Measurements from ENCODE around the gene ADCY9. TPM values are rescaled to one million over a fixed set of nuclear protein-coding genes. Genes with fewer than 3 reads are reported as not detected.
"Not testable (repeated sequence)": the region's sequence is repeated elsewhere in the genome, so short reads cannot be mapped to it uniquely, and the experiment has no call there.

ADCY9 gene
- total RNA-seq, 1 experiment from 2014 or later = 19.9 TPM

DNA sequence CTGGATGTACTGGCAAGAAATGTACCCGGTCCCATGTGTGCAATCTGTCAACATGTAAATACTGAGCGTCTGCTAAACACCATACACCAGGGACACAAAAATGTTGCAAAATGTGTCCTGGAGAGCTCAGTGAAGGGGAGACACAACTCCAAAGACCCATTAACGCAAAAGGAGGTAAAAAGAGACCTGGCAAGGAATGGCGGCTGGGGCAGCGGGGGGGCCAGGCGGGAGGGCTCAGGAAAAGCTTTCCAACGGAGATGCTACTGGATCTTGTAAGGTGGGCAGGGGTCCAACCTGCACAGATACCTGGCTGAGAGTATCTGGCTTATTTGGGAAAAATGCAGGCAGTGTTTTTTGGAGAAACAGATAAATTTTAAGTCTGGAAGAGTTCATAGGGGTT, 40.7 kb downstream of the ADCY9 start:
- H3K9me3 ChIP-seq (replicated peaks) = no peaks in the 10 kb centered on the region
- DNase-seq = no peak
- H3K27ac ChIP-seq = no peak overlapping the region
- H3K36me3 ChIP-seq = peaks cover 2% of the 10 kb centered on the region; the same call in 1 of the 2 replicates
- no peak overlapping the region for H3K4me3 ChIP-seq
- H3K27me3 ChIP-seq = no peaks in the 10 kb centered on the region
- H3K4me1 ChIP-seq = no peaks in the 10 kb centered on the region

DNA sequence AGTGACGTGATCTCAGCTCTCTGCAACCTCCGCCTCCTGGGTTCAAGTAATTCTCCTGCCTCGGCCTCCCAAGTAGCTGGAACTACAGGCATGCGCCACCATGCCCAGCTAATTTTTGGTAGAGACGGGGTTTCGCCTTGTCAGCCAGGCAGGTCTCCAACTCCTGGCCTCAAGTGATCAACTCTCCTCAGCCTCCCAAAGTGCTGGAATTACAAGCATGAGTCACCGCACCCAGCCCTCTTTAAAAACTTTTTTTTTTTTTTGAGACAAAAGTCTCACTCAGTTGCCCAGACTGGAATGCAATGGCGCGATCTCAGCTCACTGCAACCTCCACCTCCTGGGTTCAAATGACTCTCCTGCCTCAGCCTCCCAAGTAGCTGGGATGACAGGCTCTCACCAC, 43.1 kb downstream of the ADCY9 start:
- not testable (repeated sequence) for H3K27ac ChIP-seq, DNase-seq

DNA sequence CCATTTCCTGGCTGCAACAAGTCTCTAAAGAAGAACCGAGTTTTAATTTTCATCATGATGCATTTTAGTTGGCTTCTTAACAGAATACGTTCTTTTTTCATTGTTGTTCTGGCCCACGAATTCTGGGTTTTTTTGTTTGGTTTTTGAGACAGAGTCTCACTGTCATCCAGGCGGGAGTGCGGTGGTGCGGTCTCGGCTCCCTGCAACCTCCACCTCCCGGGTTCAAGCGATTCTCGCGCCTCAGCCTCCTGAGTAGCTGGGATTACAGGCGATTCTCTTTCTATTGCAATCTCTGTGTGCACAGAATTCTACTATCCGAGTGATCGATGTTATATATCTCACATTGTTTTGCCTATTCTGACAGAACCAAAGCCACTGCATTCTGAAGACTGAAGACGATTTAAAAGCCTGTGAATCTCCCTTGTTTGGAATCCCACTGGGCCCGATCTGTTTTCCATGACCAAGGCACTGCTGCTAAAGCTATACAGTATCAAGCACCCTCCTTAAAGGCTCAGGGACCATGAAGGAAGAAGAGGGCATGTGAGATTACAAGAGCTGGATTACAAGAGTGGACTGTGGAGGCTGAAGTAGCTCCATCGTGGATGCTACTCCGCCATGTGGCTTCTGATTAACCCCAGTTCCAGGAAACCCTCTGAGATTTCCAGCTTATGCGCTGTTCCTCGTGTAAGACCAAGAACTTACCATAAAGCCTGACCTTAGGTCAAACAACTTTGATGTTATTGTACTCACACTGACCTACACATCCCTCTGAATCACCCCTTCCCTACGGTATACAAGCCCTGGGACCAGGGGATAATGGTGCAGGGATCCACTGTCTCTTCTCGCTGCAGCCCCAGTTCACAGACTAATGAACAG, 44.3 kb downstream of the ADCY9 start:
- Histone ChIP-seq H3K9me3 (replicated peaks) (no peaks in the 10 kb centered on the region), H3K27me3 (no peaks in the 10 kb centered on the region), H3K4me3 (no peak overlapping the region), H3K27ac (no peak overlapping the region), H3K4me1 (no peaks in the 10 kb centered on the region), H3K36me3 (no peaks in the 10 kb centered on the region; the same call in 1 of the 2 replicates)
- DNase-seq = no peak

More for the DNA sequence above, 43.1 kb downstream of the ADCY9 start:
- H3K36me3 ChIP-seq; H3K9me3 ChIP-seq (replicated peaks); H3K27me3 ChIP-seq; H3K4me3 ChIP-seq; H3K4me1 ChIP-seq: not testable (repeated sequence)

DNA sequence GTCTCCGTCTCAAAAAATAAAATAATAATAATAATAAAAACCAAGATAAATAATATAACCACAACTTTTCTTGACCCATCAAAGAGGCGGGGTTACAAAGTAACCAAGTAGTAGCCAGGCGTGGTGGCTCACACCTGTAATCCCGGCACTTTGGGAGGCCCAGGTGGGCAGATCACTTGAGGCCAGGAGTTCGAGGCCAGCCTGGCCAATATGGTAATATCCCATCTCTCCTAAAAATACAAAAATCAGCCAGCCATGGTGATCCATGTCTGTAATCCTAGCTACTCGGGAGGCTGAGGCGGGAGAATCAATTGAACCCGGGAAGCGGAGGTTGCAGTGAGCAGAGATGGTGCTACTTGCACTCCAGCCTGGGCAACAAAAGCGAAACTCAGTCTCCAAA, 45.3 kb downstream of the ADCY9 start:
- H3K27ac ChIP-seq = no peak overlapping the region
- H3K4me3 ChIP-seq = no peak overlapping the region
- H3K9me3 ChIP-seq (replicated peaks) = no peaks in the 10 kb centered on the region
- H3K4me1 ChIP-seq = no peaks in the 10 kb centered on the region
- no peak for DNase-seq
- H3K36me3 ChIP-seq = no peaks in the 10 kb centered on the region; the same call in 1 of the 2 replicates
- H3K27me3 ChIP-seq = no peaks in the 10 kb centered on the region

DNA sequence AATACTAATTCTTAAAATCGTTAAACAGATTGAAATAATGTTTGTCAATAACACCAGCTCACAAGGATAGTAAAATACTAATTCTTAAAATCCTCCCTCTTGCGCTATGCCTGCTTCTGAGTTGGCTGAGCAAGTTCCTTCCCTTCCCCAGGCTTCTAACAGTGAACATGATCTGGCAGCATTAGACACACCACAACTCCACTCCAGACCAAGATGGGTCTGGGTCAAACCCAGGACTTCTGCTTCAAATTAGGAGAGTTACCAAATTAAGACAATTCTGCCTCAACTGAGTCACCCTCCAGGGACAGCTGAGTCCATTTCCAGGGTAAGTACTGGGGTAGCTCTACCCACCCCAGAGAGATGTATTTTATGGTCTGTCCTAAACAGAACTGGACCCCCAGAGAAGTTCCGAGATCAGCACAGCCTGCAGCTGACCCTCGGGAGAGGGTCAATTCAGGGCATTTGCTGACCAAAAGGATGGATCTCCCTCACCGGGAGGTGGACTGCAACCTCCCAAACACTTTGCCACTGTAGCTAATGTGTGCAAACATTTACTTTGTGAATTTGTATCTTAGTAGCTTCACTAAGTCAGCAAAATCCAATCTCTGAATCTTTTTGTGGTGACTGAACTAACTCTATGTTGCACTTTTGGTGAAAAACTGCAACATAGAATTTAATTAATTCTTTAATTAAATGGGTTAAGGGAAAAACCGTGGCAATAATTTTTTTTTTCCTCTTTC, 48.8 kb downstream of the ADCY9 start:
- Histone ChIP-seq H3K4me3 (no peak overlapping the region), H3K27ac (no peak overlapping the region), H3K36me3 (no peaks in the 10 kb centered on the region; the same call in 1 of the 2 replicates), H3K27me3 (no peaks in the 10 kb centered on the region), H3K4me1 (no peaks in the 10 kb centered on the region), H3K9me3 (replicated peaks) (no peaks in the 10 kb centered on the region; the same call in 1 of the 2 replicates)
- DNase-seq = no peak

DNA sequence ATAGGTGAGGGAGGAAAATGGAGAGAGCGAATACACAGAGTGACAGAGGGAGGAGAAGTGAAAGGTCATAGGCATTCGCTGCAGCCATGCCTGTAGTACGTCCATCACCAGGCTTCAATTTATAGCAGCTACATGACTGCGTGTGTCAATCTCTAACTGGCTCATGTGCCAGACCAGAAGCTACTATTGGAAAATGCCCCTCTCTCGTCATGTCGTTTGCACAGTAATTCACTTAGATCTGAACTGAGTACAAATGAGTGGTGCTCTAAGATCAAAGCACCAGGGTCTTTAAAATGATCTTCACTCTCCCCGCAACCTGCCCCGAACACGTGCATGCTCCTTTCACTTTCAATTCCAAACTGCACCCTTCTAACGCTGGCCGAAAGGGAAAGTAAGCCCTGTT, 51.3 kb downstream of the ADCY9 start:
- DNase-seq = no peak
- no peaks in the 10 kb centered on the region for H3K36me3 ChIP-seq
- H3K4me3 ChIP-seq = no peak overlapping the region
- H3K9me3 ChIP-seq (replicated peaks) = peaks cover 12% of the 10 kb centered on the region
- no peaks in the 10 kb centered on the region for H3K27me3 ChIP-seq
- H3K4me1 ChIP-seq = no peaks in the 10 kb centered on the region
- H3K27ac ChIP-seq = no peak overlapping the region

DNA sequence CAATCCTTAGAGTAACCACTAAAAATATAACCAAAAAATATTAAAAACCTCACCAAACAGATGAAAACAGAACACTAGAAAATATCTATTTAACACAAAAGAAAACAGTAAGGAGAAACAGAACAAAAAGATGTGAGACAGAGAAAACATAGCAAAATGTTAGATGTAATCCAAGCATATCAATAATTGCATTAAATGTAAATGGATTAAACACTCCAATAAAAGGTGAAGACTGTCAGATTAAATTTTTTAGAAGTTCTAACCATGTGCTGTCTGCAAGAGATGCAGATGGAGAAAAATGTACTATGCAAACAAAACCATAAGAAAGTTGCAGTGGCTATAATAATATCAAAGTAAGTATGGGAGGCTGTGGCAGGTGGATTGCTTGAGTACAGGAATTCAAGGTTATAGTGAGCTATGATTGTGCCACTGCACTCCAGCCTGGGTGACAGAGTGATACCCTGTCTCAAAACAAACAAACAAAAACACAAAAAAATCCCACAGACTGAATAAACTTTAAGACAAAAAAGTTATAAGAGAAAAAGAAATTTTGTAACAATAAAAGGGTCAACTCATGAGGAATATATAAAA, 53.9 kb downstream of the ADCY9 start:
- H3K36me3 ChIP-seq = no peaks in the 10 kb centered on the region
- no peaks in the 10 kb centered on the region for H3K27me3 ChIP-seq
- H3K4me3 ChIP-seq = no peak overlapping the region
- no peaks in the 10 kb centered on the region for H3K4me1 ChIP-seq
- no peak overlapping the region for H3K27ac ChIP-seq
- peaks cover 12% of the 10 kb centered on the region for H3K9me3 ChIP-seq (replicated peaks)
- DNase-seq = no peak

DNA sequence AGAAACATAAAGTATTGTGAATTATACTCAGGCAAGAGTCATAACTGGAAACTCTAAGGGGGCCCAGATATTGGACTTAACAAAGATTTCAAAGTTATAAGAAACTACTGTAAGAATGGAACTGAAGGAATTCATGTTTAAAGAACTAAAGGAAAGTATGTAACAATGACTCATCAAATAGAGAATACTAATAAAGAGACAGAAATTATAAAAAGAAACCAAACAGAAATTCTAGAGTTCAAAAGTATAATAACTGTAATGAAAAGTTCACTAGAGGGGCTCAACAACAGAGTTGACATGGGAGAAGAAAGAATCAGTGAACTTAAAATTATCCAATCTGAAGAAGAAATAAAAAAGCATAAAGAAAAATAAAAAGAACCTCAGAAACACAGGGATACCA, 55.4 kb downstream of the ADCY9 start:
- Histone ChIP-seq H3K4me1 (no peaks in the 10 kb centered on the region), H3K4me3 (no peak overlapping the region), H3K27me3 (no peaks in the 10 kb centered on the region), H3K27ac (no peak overlapping the region), H3K9me3 (replicated peaks) (peaks cover 12% of the 10 kb centered on the region), H3K36me3 (no peaks in the 10 kb centered on the region)
- no peak for DNase-seq

DNA sequence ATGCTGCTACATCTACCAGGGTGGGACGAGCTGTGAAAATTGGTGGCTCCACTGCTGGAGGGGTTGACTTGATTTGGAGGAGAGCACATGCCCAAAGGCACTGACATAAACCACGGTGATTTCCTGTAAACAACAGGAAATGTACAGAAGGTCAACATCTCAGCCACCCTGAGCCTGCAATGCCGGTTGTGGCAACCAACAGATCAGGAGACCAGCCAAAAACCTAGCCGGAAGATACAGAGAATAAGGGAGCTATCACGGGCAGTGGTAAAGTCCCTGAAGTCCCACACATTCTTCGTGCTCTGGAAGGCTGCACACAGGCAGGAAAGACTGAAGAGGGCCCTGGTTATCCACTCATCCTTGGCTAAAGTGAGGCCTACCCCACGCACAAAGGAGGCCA, 56.2 kb downstream of the ADCY9 start:
- H3K4me3 ChIP-seq = no peak overlapping the region
- H3K36me3 ChIP-seq = no peaks in the 10 kb centered on the region
- H3K27me3 ChIP-seq = no peaks in the 10 kb centered on the region
- DNase-seq = no peak
- H3K27ac ChIP-seq = no peak overlapping the region
- no peaks in the 10 kb centered on the region for H3K4me1 ChIP-seq
- H3K9me3 ChIP-seq (replicated peaks) = peaks cover 12% of the 10 kb centered on the region

DNA sequence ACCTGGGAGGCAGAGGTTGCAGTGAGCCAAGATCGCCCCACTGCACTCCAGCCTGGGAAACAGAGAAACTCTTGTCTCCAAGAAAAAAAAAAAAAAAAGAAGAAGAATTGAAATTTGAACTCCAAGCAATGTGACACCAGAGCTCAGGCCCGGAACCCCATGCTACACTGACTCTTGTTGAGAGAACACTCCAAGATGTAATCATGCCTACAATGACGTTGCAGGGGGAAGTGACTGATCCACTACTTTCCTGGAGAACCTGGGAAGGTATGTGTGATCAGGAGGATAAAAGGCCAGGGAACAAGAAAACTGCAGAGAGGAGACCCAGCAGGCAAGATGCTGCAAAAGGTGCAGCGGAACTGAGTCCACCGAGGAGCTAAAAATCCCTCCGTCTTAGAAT, 57.9 kb downstream of the ADCY9 start:
- Histone ChIP-seq H3K4me1 (no peaks in the 10 kb centered on the region; the same call in 1 of the 2 replicates), H3K27me3 (no peaks in the 10 kb centered on the region), H3K9me3 (replicated peaks) (peaks cover 12% of the 10 kb centered on the region; the same call in 1 of the 2 replicates), H3K27ac (no peak overlapping the region), H3K36me3 (no peaks in the 10 kb centered on the region), H3K4me3 (no peak overlapping the region)
- peak in 1 of 2 experiments; percentile 27 for DNase-seq

DNA sequence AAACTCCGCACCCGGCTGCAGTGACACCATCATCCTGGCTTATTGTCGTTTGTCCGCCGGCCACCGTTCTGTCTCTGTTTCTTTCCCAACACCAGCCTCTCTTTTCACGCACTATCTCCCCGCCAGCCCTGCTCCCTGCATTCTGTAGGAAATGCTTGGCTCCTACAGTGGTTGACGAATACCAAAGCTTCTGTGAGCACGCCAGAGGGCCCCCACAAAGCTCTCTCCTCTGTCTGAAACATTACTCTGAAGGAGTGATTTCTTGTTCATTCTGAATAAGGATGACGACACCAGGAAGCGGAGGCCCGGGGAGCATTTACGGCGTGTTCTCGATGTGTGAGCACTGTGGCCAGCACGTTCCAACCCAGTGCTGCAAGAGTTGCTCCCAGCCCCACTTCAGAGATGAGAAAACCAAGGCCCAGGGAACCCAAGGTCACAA, 58.8 kb downstream of the ADCY9 start:
- H3K27me3 ChIP-seq = no peaks in the 10 kb centered on the region
- no peak for DNase-seq
- H3K9me3 ChIP-seq (replicated peaks) = peaks cover 12% of the 10 kb centered on the region; the same call in 1 of the 2 replicates
- H3K27ac ChIP-seq = no peak overlapping the region
- peaks cover 2% of the 10 kb centered on the region; the same call in 1 of the 2 replicates for H3K4me1 ChIP-seq
- no peak overlapping the region for H3K4me3 ChIP-seq
- no peaks in the 10 kb centered on the region for H3K36me3 ChIP-seq

DNA sequence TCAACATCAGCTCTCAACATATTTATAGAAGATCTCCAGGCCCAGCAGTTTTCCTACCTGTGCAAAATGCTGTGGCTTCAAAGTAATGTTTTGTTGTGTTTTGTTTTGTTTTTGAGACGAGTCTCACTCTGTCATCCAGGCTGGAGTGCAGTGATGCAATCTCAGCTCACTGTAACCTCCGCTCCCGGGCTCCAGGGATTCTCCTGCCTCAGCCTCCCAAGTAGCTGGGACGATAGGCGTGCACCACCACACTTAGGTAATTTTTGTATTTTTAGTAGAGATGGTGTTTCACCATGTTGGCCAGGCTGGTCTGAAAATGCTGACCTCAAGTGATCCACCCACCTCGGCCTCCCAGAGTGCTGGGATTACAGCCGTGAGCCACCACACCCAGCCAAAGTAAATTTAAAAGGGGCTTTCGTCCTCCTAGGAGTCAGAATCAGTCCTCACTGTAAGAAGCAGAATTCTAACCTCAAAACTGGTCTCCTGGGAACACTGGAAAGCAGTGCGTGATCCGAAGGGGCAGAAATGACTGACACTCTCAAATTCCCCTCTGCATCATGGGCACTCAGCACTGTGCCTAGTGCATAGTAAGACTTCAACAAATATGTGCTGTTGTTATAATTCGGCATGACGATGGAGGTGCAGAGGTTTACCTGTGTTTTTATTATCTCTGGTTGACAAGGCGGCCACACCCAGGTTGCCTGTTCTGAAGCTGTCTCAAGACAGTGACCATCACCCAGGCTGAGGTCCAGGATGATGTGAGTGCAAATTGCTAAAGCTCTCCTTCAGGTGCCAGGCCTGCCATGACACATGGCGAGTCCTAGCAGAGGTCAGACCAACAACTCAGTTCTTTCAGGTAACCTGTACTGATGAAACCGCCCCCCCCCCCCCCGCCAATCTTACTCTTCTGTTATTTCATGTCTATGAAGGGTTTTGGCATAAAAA, 59.8 kb downstream of the ADCY9 start:
- Histone ChIP-seq H3K27ac (no peak overlapping the region), H3K4me1 (peaks cover 10% of the 10 kb centered on the region)

DNA sequence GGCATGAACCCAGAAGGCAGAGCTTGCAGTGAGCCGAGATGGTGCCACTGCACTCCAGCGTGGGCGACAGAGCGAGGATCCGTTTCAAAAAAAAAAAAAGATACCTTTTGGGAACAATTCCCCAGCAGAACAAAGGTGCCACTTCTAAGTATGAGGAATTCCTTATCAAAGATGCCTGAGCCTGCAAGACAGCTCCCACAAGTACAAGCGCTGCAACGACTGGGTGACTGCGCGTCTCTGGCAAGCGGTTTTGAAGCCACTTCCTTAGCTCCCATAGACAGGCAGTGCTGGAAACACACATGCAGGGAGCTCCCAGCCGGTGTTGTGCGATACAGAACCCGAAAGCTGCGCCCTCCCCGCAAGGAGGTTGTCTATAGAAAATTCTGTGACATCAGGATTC, 60.5 kb downstream of the ADCY9 start:
- no peaks in the 10 kb centered on the region for H3K36me3 ChIP-seq
- H3K4me3 ChIP-seq = no peak overlapping the region
- H3K27ac ChIP-seq = no peak overlapping the region
- DNase-seq = no peak
- no peaks in the 10 kb centered on the region for H3K27me3 ChIP-seq
- peaks cover 4% of the 10 kb centered on the region; the same call in 1 of the 2 replicates for H3K9me3 ChIP-seq (replicated peaks)
- peaks cover 10% of the 10 kb centered on the region for H3K4me1 ChIP-seq

More for the DNA sequence above, 59.8 kb downstream of the ADCY9 start:
- DNase-seq = no peak
- Histone ChIP-seq H3K27me3 (no peaks in the 10 kb centered on the region), H3K36me3 (no peaks in the 10 kb centered on the region), H3K9me3 (replicated peaks) (peaks cover 7% of the 10 kb centered on the region; the same call in 1 of the 2 replicates), H3K4me3 (no peak overlapping the region)

DNA sequence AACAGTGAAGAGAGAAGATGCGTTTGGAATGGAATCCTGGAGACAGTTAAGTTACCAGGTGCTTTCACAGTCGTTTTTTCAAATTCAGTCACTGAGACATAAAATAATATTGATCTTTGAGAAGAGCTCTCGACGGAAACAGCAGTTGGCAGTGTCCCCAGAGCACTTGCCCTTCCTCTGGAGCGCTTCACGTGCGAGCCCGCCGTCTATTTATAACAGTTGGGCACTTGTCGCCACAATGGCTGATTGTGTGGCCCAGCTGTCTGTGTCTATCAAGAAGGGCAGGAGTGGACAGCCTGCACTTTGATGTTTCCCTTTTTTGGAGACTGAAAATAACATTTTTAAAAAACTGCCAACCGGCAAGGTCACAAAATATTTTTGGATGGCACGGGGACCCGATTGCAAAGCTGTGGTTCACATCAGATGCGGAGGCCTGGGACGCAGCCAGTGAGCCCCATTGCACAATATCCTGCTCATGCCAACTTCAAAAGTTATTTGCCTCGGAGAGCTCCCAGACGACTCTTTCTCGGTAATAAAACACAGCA, 62.9 kb downstream of the ADCY9 start:
- peak overlapping the region; percentile 54 for H3K4me3 ChIP-seq
- H3K4me1 ChIP-seq = peaks cover 10% of the 10 kb centered on the region
- H3K27me3 ChIP-seq = no peaks in the 10 kb centered on the region
- peak; percentile 95 to 96 for DNase-seq
- H3K27ac ChIP-seq = peak overlapping the region; percentile 100
- no peaks in the 10 kb centered on the region for H3K36me3 ChIP-seq
- H3K9me3 ChIP-seq (replicated peaks) = no peaks in the 10 kb centered on the region
